Activated B cell treated with CpG ODN at 0.5 μM for 24 hours (primary cell): Measurements from ENCODE around the gene WDR70. TPM values are rescaled to one million over a fixed set of nuclear protein-coding genes. Genes with fewer than 3 reads are reported as not detected.

Experiments used
- ATAC-seq: fragments of 200-7000 bp; cut with Tn5 transposase; one replicate; pipeline ENCODE4 v1.10.0; 2021; ENCODE audit warnings: low read depth, mild to moderate bottlenecking, moderate library complexity
- CTCF ChIA-PET: fragments of 350-600 bp; sonication (Branson Sonifier 250); formaldehyde crosslinking; loops from one replicate; lab custom pipeline; 2021; ENCODE audit warnings: antibody characterized with exemption; lab: Charles Lee
- POLR2A ChIA-PET: fragments of 350-600 bp; sonication (Branson Sonifier 250); formaldehyde crosslinking; loops from one replicate; lab custom pipeline; 2021; ENCODE audit warnings: antibody characterized with exemption; lab: Charles Lee
- DNase-seq: peaks from one replicate; pipeline ENCODE4 v3.0.0; 2022
- H3K27ac Mint-ChIP-seq: one replicate; pipeline ENCODE4 v1.8.0; 2020; ENCODE audit warnings: mixed read lengths
- H3K27me3 Mint-ChIP-seq: one replicate; pipeline ENCODE4 v1.8.0; 2021; ENCODE audit warnings: mixed read lengths
- H3K36me3 Mint-ChIP-seq: one replicate; pipeline ENCODE4 v1.8.0; 2021; ENCODE audit warnings: low read depth, mixed read lengths
- H3K4me1 Mint-ChIP-seq: one replicate; pipeline ENCODE4 v1.8.0; 2021; ENCODE audit warnings: mixed read lengths
- H3K4me3 Mint-ChIP-seq: one replicate; pipeline ENCODE4 v1.8.0; 2020; ENCODE audit warnings: mild to moderate bottlenecking, mixed read lengths
- H3K9me3 Mint-ChIP-seq: one replicate; pipeline ENCODE4 v1.8.0; 2020; ENCODE audit warnings: mixed read lengths
- intact Hi-C: fragments of 100-400 bp; cut with micrococcal nuclease; formaldehyde crosslinking; loops from one replicate; pipeline ENCODE4 v1.15.1; 2024
- total RNA-seq: library from RNA; stranded (reverse); gene quantifications from 2 replicates; pipeline ENCODE4 v1.2.3, GENCODE V29; 2022
- TF ChIP-seq, protein P1 (sequence below): fragments of 200-600 bp; IDR thresholded peaks from one replicate; pipeline ENCODE4 v1.8.0; 2022; ENCODE audit warnings: antibody characterized with exemption, mild to moderate bottlenecking

Gene WDR70
- total RNA-seq, 1 donor from 2014 or later = 58.6 TPM

DNA sequence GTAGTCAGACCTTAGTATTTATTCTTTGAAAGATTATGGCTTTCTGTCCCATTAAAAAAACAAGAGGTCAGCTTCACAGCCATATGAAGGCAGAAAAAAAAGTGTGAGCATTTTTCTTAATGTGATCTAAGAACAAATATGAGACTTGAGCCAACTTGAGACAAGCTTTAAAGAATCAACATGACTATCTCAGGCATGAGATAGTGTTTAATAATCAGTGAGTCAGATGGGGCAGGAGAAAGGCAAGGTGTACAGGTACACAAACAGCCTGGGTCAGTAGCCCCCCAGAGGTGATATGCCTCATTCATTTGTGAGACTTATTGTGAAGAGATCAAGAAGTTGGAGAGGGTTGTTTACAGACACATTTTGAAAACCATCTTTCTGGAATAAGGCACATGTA lies 377.1 kb downstream of the WDR70 start:
- H3K4me3 Mint-ChIP-seq = no peak overlapping the region
- intact Hi-C loops = no loop called here
- TF ChIP-seq, protein P1, sequence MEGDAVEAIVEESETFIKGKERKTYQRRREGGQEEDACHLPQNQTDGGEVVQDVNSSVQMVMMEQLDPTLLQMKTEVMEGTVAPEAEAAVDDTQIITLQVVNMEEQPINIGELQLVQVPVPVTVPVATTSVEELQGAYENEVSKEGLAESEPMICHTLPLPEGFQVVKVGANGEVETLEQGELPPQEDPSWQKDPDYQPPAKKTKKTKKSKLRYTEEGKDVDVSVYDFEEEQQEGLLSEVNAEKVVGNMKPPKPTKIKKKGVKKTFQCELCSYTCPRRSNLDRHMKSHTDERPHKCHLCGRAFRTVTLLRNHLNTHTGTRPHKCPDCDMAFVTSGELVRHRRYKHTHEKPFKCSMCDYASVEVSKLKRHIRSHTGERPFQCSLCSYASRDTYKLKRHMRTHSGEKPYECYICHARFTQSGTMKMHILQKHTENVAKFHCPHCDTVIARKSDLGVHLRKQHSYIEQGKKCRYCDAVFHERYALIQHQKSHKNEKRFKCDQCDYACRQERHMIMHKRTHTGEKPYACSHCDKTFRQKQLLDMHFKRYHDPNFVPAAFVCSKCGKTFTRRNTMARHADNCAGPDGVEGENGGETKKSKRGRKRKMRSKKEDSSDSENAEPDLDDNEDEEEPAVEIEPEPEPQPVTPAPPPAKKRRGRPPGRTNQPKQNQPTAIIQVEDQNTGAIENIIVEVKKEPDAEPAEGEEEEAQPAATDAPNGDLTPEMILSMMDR = no peak
- peaks cover 6% of the 10 kb centered on the region for H3K9me3 Mint-ChIP-seq
- ATAC-seq (no peak), DNase-seq (no peak)
- CTCF ChIA-PET = no interaction called here
- H3K27me3 Mint-ChIP-seq = no peaks in the 10 kb centered on the region
- no peak overlapping the region for H3K27ac Mint-ChIP-seq
- no peaks in the 10 kb centered on the region for H3K4me1 Mint-ChIP-seq
- POLR2A ChIA-PET = interaction anchor here (0.7 kb wide), 1 partner anchor 247 kb away, joined by 3 read pairs; no protein-coding TSS in a partner anchor
- peaks cover 46% of the 10 kb centered on the region for H3K36me3 Mint-ChIP-seq

DNA sequence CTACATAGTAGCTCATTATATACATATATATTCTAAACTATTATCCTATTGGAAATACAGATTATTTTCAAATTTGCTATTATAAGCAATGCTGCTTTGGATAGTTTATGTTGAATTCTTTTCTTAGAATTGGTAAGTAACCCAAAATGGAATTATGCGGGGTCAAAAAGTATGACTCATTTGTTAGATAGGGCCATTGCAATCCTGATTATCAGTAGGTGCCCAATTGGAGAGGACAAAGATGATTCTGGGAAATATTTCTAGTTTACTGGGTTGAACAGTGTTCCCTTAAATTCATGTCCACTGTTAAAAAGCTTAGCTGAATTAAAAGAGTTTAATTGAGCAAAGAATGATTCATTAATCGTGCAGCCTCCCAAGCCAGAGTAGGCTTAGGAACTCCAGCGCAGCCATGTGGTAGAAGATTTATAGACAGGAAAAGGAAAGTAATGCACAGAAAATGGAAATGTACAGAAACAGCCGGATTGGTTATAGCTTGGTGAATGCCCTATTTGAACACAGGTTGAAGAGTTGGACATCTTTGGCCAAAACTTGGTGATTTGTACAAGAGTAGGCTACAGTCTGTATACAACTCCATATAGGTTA lies 379.0 kb downstream of the WDR70 start:
- ChIA-PET CTCF (no interaction called here), POLR2A (no interaction called here)
- no peak overlapping the region for H3K4me3 Mint-ChIP-seq
- peaks cover 6% of the 10 kb centered on the region for H3K9me3 Mint-ChIP-seq
- H3K27me3 Mint-ChIP-seq = no peaks in the 10 kb centered on the region
- no peaks in the 10 kb centered on the region for H3K4me1 Mint-ChIP-seq
- H3K36me3 Mint-ChIP-seq = peaks cover 33% of the 10 kb centered on the region
- ATAC-seq = no peak
- intact Hi-C loops = no loop called here
- no peak for DNase-seq
- H3K27ac Mint-ChIP-seq = no peak overlapping the region
- TF ChIP-seq, protein P1 = no peak

DNA sequence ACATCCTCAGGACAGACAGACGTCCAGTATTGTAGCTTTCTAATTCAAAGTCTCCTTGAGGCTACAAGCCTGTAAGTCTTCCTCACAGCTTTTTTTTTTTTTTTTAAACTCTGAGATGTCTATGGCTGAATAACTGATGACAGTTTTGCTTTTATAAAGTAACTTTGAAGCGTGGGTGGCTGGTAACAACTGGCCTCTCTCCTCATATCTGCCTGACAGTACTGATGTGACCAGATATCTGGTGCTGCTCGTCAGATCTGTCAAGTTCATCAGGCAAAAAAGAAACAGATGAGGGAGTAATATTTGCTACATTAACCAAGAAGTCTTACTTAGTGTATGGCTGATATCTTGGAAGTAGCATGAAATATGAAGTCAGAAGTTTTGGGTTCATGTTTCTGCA lies 388.1 kb downstream of the WDR70 start:
- CTCF ChIA-PET = no interaction called here
- POLR2A ChIA-PET = no interaction called here

DNA sequence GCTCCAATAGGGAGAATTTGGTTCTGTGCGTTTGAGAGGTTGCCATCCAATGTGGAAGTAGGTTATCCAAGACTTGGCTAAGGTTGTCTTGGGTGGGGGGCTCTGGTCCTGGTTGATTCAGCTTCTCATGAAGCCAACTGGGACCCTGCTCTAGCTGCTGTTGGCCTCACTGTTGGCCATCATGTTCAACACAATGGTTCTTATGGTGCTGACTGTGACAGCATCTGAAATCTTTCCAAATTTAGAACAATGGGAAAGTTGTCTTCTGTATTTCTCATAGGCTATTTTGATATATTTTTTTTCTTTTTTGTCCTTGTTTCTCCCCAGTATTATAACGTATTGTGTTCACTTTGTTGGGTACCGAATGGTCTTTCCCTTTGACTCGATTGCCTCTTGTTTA lies 388.8 kb downstream of the WDR70 start:
- no peak for ATAC-seq
- no peak overlapping the region for H3K4me3 Mint-ChIP-seq
- intact Hi-C loops = no loop called here

More for the DNA sequence above, 388.1 kb downstream of the WDR70 start:
- DNase-seq = no peak
- Mint-ChIP-seq H3K27ac (no peak overlapping the region), H3K36me3 (no peaks in the 10 kb centered on the region), H3K4me1 (no peaks in the 10 kb centered on the region), H3K27me3 (peaks cover 4% of the 10 kb centered on the region), H3K9me3 (no peaks in the 10 kb centered on the region), H3K4me3 (no peak overlapping the region)
- intact Hi-C loops = no loop called here
- ATAC-seq = no peak
- TF ChIP-seq, protein P1 = no peak

DNA sequence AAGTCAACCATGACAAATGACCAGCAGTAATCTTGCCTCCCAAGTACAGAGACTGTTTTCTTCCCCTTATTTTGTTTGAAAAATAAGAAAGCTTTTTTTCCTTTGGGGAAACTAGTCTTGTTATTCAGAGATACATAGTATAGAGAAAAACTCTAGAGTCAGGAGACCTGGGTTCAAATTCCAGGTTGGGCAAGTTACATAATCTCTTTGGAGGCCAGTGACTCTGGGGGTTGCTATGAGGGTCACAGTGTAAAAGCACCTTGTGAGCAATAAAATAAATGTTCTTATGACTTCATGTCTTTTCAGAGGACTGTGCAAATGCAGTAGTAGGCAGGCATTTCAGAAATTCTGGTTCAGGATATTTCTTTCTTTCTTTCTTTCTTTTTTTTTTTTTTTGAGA lies 389.3 kb downstream of the WDR70 start:
- CTCF ChIA-PET = no interaction called here
- H3K27ac Mint-ChIP-seq = no peak overlapping the region

More for the DNA sequence above, 388.8 kb downstream of the WDR70 start:
- TF ChIP-seq, protein P1 = no peak
- no peaks in the 10 kb centered on the region for H3K4me1 Mint-ChIP-seq
- H3K27ac Mint-ChIP-seq = no peak overlapping the region
- no peaks in the 10 kb centered on the region for H3K9me3 Mint-ChIP-seq
- CTCF ChIA-PET = no interaction called here
- no peak for DNase-seq
- POLR2A ChIA-PET = no interaction called here
- H3K27me3 Mint-ChIP-seq = peaks cover 4% of the 10 kb centered on the region
- no peaks in the 10 kb centered on the region for H3K36me3 Mint-ChIP-seq

More for the DNA sequence above, 389.3 kb downstream of the WDR70 start:
- TF ChIP-seq, protein P1 = no peak
- peaks cover 4% of the 10 kb centered on the region for H3K27me3 Mint-ChIP-seq
- H3K36me3 Mint-ChIP-seq = no peaks in the 10 kb centered on the region
- ATAC-seq = no peak
- no peak for DNase-seq
- no peak overlapping the region for H3K4me3 Mint-ChIP-seq
- H3K4me1 Mint-ChIP-seq = no peaks in the 10 kb centered on the region
- H3K9me3 Mint-ChIP-seq = no peaks in the 10 kb centered on the region
- POLR2A ChIA-PET = no interaction called here
- intact Hi-C loops = no loop called here
